ENCODE data around the gene TOMT. TPM values are rescaled to one million over a fixed set of nuclear protein-coding genes. Genes with fewer than 3 reads are reported as not detected.

Gene TOMT
- total and polyA plus RNA-seq, 5 experiments from 2014 or later, result not detected

- POLR2A ChIA-PET, result interaction anchor here (1.4 to 2.3 kb wide), 2 partner anchors 34 to 36 kb away, joined by 5 to 9 read pairs; partner anchors contain the start of gene ANAPC15
- DNase-seq, result no peak
Measured at GRCh38 chr11:72078477-72078876, 27.2 kb upstream of the TOMT start.

DNA sequence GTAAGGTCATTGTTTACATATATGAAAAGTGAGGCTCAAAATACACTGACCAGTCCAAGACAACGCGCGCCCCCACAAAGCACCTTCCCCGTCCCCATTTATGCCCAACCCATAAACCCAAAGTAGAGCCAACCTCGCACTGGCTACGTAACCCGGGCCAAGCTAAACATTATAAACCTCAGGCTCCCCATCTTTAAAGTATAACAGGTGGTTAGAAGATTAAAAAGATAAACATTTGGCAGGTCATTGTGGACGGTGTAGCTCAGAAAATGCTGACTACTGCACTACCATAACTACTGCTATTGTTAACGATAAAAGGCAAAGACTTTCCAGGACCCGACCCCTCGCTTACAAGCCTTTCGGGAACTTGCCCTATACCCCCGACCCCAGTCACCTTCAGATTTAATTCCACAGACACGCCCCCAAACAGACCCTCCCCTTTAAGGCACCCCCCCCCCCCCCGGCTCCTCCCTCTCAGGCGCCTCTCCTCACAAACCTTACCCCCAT is 25.9 kb upstream of the TOMT start:
- peak in 3 of 10 donors; percentile 14 to 65 (median 27) for DNase-seq
- peaks cover 0 to 8% (median 4%) of the 10 kb centered on the region in 3 donors for H3K36me3 Mint-ChIP-seq
- ATAC-seq, result no peak
- H3K27ac Mint-ChIP-seq, result peak overlapping the region; percentile 95 to 100 (median 98)
- H3K4me1 Mint-ChIP-seq, result peaks cover 25 to 61% (median 44%) of the 10 kb centered on the region in 4 donors
- POLR2A ChIA-PET, result interaction anchor here (0.7 to 4.6 kb wide), 4 partner anchors 33 to 51 kb away, joined by 4 to 56 read pairs (median 6); partner anchors contain the start of gene ANAPC15
- H3K9me3 Mint-ChIP-seq, result no peaks in the 10 kb centered on the region
- peak overlapping the region; percentile 88 to 100 (median 92) for H3K4me3 Mint-ChIP-seq
- H3K27me3 Mint-ChIP-seq, result no peaks in the 10 kb centered on the region

More at GRCh38 chr11:72078477-72078876, 27.2 kb upstream of the TOMT start:
- Mint-ChIP-seq H3K27ac (peak overlapping the region in 8 of 10 donors; percentile 7 to 74 (median 26)), H3K9me3 (no peaks in the 10 kb centered on the region), H3K4me1 (peaks cover 25 to 65% (median 44%) of the 10 kb centered on the region in 4 donors), H3K4me3 (peak overlapping the region in 7 of 10 donors; percentile 35 to 95 (median 63)), H3K27me3 (no peaks in the 10 kb centered on the region), H3K36me3 (peaks cover 0 to 10% (median 4%) of the 10 kb centered on the region in 3 donors)
- no peak for ATAC-seq

DNA sequence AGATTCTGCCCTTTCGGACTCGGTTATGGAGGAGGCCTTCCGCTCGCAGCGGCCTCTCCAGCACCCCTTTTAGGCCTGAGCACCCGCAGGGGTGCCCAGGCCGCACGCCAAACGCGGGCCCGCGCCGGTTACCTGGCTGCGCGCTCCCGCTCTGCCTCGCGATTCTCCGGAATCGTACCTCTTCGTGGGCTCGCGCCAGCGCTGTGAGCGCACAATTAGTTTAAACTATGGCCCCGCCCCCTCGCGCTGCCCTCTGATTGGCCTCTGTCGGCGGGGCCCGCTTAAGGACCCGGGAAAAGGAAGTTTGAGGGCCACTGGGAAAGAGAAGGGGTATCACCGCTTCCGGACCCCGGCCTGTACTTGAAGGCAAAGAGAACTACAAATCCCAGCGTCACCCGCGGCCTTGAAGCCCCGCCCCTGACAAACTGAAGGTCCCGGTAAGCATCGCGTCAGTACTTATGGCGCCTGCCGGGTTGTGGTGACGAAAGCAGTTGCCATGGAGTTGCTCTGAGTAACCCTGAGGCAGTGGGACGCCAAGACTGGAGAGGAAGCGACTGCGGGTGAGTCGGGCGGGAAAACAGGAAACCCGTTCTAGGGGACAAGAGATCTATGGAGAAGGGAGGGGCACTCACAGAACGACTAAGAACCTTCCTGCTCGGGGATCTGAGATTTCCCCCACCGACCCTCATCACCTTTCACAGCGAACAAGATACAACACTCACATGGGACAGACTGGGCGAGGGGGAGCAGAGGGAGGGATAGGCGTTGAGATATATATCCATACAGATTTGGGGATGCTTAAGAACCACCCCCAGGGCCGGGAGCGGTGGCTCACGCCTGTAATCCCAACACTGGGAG is 25.2 kb upstream of the TOMT start, which contains the start of the genes LRRC51 and NUMA1:
Gene LRRC51 (plus strand): TSS at position 525 of the 858 bp plus-strand sequence. CDS start 8,234 bp downstream, outside the sequence.
Gene NUMA1 (minus strand): TSS at position 217 of the 858 bp plus-strand sequence. CDS start 44,599 bp downstream, outside the sequence.
- Mint-ChIP-seq H3K4me1 (peaks cover 25 to 55% (median 44%) of the 10 kb centered on the region in 4 donors), H3K4me3 (peak within 1 kb of the TSS; percentile 88 to 100 (median 92)), H3K36me3 (peaks cover 0 to 12% (median 3%) of the 10 kb centered on the region in 3 donors), H3K9me3 (no peaks in the 10 kb centered on the region), H3K27me3 (no peaks in the 10 kb centered on the region), H3K27ac (peak within 1 kb of the TSS; percentile 95 to 100 (median 98))
- POLR2A ChIA-PET, result interaction anchor here (1.0 to 4.6 kb wide), 4 partner anchors 32 to 41 kb away, joined by 4 to 56 read pairs (median 7); partner anchors contain the start of gene ANAPC15
- DNase-seq, result peak; percentile 89 to 100 (median 99)
- peak; percentile 89 to 92 for ATAC-seq

DNA sequence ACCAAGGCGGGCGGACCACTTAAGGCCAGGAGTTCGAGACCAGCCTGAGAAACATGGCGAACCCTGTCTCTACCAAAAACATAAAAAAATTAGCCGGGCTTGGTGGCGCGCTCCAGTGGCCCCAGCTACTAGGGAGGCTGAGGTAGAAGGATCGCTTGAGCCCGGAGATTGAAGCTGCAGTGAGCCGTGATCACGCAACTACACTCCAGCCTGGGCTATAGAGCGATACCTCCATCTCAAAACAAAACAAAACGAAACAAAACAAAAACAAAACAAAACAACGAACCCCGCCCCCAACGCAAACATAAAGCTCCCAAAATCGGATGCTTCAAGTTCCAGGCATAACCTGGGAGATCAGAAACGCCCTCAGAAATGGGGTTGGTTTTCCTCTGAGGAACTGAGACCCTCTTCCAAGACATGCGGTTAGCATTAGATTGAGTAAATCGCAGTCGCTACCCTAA is 24.5 kb upstream of the TOMT start:
- Mint-ChIP-seq H3K9me3 (no peaks in the 10 kb centered on the region), H3K4me1 (peaks cover 27 to 54% (median 45%) of the 10 kb centered on the region in 4 donors)

GRCh38 chr11:72081821-72082453 is 23.8 kb upstream of the TOMT start:
- Mint-ChIP-seq H3K36me3 (peaks cover 0 to 7% (median 0%) of the 10 kb centered on the region in 3 donors), H3K9me3 (no peaks in the 10 kb centered on the region), H3K4me1 (peaks cover 27 to 51% (median 44%) of the 10 kb centered on the region in 4 donors), H3K27ac (peak overlapping the region; percentile 95 to 100 (median 98)), H3K4me3 (peak overlapping the region; percentile 52 to 100 (median 79)), H3K27me3 (no peaks in the 10 kb centered on the region)
- POLR2A ChIA-PET, result interaction anchor here (0.7 to 4.6 kb wide), 8 partner anchors 11 to 731 kb away, joined by 3 to 56 read pairs (median 4); no protein-coding TSS in a partner anchor
- ATAC-seq (no peak), DNase-seq (no peak)

More for the DNA sequence above, 24.5 kb upstream of the TOMT start:
- Mint-ChIP-seq H3K27me3 (no peaks in the 10 kb centered on the region), H3K4me3 (peak overlapping the region; percentile 88 to 100 (median 92)), H3K27ac (peak overlapping the region; percentile 95 to 100 (median 98)), H3K36me3 (peaks cover 0 to 7% (median 0%) of the 10 kb centered on the region in 3 donors)
- no peak for DNase-seq
- ATAC-seq, result no peak
- POLR2A ChIA-PET, result interaction anchor here (0.7 to 4.6 kb wide), 7 partner anchors 18 to 732 kb away, joined by 3 to 56 read pairs (median 3); no protein-coding TSS in a partner anchor

- Mint-ChIP-seq H3K4me3 (no peak overlapping the region), H3K36me3 (peaks cover 0 to 15% (median 0%) of the 10 kb centered on the region in 3 donors), H3K4me1 (peaks cover 29 to 42% (median 41%) of the 10 kb centered on the region in 4 donors), H3K27me3 (no peaks in the 10 kb centered on the region), H3K27ac (peak overlapping the region; percentile 44 to 98 (median 83)), H3K9me3 (no peaks in the 10 kb centered on the region)
- no peak for ATAC-seq
- POLR2A ChIA-PET, result interaction anchor here (0.7 to 4.7 kb wide), 3 partner anchors 19 to 44 kb away, joined by 3 to 56 read pairs (median 35); no protein-coding TSS in a partner anchor
- DNase-seq, result no peak
Measured at GRCh38 chr11:72083414-72083813, 22.3 kb upstream of the TOMT start.

DNA sequence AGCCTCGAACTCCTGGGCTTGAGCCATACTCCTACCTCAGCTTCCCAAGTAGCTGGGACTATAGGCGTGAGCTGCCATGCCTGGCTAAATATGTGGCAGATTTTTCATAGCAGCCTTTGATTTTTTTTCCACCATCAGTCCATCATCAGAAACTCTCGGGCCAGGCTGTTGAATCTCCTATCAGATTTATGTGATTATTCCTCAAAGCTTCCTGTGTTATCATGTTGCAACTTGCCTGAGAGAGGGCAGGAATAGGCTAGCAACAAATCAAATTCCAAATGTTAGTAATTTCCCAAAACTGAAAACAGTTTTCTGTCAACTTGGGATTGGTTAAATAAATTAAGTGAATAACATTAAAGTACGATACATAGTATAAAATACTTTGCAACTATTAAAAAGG is 21.6 kb upstream of the TOMT start:
- Mint-ChIP-seq H3K27ac (peak overlapping the region in 9 of 10 donors; percentile 9 to 98 (median 84)), H3K36me3 (peaks cover 0 to 17% (median 0%) of the 10 kb centered on the region in 3 donors)

DNA sequence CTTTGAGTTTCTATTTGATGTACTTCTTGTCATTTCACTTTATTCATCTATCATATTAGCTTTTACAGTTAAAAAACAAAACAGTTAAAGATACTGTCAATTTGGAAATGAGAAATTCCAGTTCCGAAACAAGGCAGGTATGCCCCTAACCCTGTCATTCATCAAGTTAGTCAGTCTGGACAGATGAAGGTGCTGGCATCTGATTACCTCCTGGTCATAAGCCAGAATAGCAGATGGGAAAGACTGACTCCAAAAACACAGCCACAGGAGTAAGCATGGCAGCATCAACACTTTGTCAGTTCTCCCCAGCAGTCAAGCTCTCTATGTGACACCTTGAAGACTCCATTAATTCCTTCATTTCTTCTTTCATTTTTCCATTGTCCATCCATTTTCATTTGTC is 20.8 kb upstream of the TOMT start:
- Mint-ChIP-seq H3K27me3 (no peaks in the 10 kb centered on the region), H3K4me1 (peaks cover 23 to 32% (median 28%) of the 10 kb centered on the region in 4 donors), H3K9me3 (no peaks in the 10 kb centered on the region), H3K36me3 (peaks cover 0 to 18% (median 0%) of the 10 kb centered on the region in 3 donors), H3K27ac (peak overlapping the region in 9 of 10 donors; percentile 18 to 93 (median 67)), H3K4me3 (no peak overlapping the region)
- DNase-seq (no peak), ATAC-seq (no peak)
- POLR2A ChIA-PET, result interaction anchor here (0.8 to 4.7 kb wide), 5 partner anchors 12 to 60 kb away, joined by 4 to 35 read pairs (median 4); partner anchors contain the start of gene ANAPC15

More for the DNA sequence above, 21.6 kb upstream of the TOMT start:
- DNase-seq (no peak), ATAC-seq (no peak)
- H3K27me3 Mint-ChIP-seq, result no peaks in the 10 kb centered on the region
- POLR2A ChIA-PET, result interaction anchor here (0.7 to 4.7 kb wide), 3 partner anchors 17 to 43 kb away, joined by 3 to 35 read pairs (median 4); no protein-coding TSS in a partner anchor
- no peak overlapping the region for H3K4me3 Mint-ChIP-seq
- no peaks in the 10 kb centered on the region for H3K9me3 Mint-ChIP-seq
- peaks cover 25 to 36% (median 34%) of the 10 kb centered on the region in 4 donors for H3K4me1 Mint-ChIP-seq

DNA sequence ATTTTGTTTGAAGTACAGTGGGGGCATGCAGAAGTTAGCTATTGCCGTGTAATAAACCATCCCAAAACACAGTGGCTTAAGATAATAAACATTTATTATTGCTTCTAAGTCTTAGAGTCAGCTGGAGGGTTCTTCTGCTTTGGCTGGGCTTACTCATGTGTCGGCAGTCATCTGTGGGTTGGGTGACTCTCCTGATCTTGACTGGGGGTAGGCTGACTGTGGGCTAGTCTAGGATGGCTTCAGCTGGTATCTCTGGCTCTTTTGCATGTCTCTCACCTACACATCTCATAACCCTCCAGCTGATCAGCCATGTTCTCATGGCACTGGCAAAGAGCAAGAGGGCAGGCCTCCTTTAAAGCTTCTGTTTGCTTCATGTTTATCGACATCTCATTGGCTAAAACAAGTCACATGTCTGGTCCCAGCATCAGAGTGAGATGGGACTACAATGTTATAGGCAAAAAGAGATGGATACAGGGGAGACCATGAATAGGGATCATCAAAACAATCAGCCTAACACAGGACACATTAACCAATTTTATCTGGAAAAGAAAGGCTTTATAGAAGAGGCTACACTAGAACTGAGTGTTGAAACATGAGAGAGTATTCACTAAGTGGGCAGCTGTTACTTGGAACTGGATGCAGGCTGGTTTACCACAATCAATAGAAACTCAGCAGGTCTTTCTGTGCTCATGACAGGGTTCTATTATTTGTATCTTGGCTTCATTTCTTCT is 19.9 kb upstream of the TOMT start:
- no peak overlapping the region for H3K4me3 Mint-ChIP-seq
- POLR2A ChIA-PET, result interaction anchor here (0.6 to 4.7 kb wide), 5 partner anchors 12 to 61 kb away, joined by 3 to 35 read pairs (median 4); partner anchors contain the start of gene ANAPC15
- H3K27me3 Mint-ChIP-seq, result no peaks in the 10 kb centered on the region
- no peaks in the 10 kb centered on the region for H3K9me3 Mint-ChIP-seq
- peaks cover 0 to 18% (median 0%) of the 10 kb centered on the region in 3 donors for H3K36me3 Mint-ChIP-seq
- H3K4me1 Mint-ChIP-seq, result peaks cover 18 to 25% (median 21%) of the 10 kb centered on the region in 4 donors
- peak overlapping the region; percentile 4 to 93 (median 82) for H3K27ac Mint-ChIP-seq
- DNase-seq, result no peak
- no peak for ATAC-seq

DNA sequence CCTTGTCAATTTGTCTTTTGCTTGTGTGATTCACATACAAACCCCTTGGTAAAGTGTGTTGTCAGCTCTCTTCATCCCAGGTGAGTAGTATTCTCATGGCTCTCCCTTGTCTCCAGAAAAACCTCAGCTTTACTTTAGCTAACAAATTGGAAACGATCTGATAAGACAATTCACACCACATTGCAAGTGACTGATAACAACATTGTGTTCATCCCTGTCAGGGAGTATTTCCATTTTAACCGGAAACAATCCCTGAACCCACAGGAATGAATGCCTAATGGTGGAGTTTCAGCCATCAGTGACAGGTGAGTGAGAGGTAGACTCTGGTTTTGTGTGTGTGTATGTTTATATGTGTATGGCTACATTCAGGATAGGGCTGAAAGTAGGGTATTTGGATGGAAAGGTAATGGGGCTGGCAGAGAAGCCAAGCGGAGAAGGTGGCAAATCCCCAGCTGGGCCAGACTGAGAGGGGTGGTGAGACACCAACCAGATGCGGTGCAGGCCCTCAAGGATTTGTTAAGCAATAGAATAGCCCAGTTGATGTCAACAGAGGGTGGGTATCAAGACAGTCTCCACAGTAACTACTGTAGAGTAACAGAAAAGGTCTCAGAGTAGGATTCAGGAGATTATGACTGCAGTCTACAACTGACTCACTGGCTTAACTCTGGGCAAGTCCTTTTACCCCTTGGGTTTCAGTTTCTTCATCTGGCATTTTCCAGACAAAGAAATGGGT is 17.5 kb upstream of the TOMT start:
- H3K4me1 Mint-ChIP-seq, result peaks cover 16 to 22% (median 19%) of the 10 kb centered on the region in 4 donors
- peak overlapping the region in 9 of 10 donors; percentile 3 to 56 (median 48) for H3K27ac Mint-ChIP-seq
- DNase-seq (no peak), ATAC-seq (no peak)
- H3K9me3 Mint-ChIP-seq, result no peaks in the 10 kb centered on the region
- H3K4me3 Mint-ChIP-seq, result no peak overlapping the region
- peaks cover 0 to 23% (median 0%) of the 10 kb centered on the region in 3 donors for H3K36me3 Mint-ChIP-seq
- H3K27me3 Mint-ChIP-seq, result no peaks in the 10 kb centered on the region
- POLR2A ChIA-PET, result interaction anchor here (4.7 kb wide), 1 partner anchor 47 kb away, joined by 35 read pairs; no protein-coding TSS in a partner anchor

All from naive thymus-derived CD8-positive, alpha-beta T cell (primary cell).